ENCODE measurements around the gene MED6.
A peak's percentile ranks its signal among the peaks of the same experiment; 100 is the strongest.

The MED6 gene, protein sequence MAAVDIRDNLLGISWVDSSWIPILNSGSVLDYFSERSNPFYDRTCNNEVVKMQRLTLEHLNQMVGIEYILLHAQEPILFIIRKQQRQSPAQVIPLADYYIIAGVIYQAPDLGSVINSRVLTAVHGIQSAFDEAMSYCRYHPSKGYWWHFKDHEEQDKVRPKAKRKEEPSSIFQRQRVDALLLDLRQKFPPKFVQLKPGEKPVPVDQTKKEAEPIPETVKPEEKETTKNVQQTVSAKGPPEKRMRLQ

GRCh38 chr14:70600382-70601157, at the start of gene MED6:
Gene MED6 (minus strand): TSS chr14:70600655. CDS start chr14:70600637, 18 bp downstream.
- DNase-seq, result peak; percentile 83

DNA sequence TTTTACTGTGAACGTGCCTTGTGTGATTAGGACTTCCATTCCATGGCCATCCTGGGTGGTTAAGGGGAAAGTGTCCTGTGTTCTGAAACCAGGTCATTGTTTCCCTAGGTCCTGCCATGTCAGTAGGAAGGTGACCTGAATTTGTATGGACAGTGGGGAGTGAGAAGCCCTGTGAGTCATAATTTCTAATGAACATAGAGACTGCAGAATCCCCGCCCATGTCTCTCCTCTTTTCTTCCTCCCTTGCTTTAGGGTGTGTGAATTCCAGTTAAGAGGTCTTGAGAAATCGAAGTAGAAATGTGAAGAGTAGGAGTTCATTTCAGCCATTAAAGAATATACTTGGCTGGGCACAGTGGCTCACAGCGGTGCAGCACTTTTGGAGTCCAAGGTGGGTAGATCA, 49.3 kb upstream of the MED6 start:
- no peak for DNase-seq

DNA sequence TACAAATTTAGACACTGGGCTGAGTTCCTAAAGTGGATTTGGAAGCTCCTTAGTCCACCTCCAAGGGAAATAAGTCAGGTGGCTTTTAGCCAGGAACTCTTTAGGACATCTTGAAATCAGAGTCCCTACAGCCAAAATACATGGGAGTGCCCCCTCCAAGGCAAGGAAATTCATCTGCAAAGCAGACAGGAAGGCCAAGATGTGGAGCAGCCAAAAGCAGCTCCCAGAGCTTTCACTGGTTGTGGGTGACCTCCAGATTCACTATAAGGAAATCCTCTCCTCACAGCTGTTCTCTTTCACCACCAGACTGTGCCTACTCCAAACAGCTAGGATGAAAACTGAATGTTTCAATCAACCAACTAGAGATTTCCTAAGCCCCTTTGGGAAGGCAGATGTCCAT, 47.9 kb upstream of the MED6 start:
- no peak for DNase-seq

DNA sequence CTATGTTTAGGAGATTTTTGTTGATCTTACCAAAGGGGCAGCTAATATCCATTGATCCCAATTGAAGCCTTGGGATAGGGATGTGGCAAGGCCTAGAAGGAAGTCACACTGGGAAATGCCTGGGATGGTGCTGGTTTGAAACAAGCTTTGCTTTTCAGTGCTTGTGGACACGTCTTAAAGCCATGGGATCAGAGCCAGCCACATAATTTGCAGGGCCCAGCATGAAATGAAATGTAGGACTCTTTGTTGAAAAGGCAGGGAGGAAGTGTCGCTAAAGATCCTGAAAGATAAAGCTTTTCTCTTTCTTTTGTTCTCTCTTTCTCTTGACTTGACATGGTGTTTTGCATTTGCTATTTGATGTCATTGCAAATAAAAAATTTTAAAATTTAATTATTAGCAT, 46.2 kb upstream of the MED6 start:
- DNase-seq, result no peak

- no peak for DNase-seq
Measured at GRCh38 chr14:70645892-70646291, 45.4 kb upstream of the MED6 start.

- DNase-seq, result no peak
Measured at GRCh38 chr14:70643967-70644366, 43.5 kb upstream of the MED6 start.

DNA sequence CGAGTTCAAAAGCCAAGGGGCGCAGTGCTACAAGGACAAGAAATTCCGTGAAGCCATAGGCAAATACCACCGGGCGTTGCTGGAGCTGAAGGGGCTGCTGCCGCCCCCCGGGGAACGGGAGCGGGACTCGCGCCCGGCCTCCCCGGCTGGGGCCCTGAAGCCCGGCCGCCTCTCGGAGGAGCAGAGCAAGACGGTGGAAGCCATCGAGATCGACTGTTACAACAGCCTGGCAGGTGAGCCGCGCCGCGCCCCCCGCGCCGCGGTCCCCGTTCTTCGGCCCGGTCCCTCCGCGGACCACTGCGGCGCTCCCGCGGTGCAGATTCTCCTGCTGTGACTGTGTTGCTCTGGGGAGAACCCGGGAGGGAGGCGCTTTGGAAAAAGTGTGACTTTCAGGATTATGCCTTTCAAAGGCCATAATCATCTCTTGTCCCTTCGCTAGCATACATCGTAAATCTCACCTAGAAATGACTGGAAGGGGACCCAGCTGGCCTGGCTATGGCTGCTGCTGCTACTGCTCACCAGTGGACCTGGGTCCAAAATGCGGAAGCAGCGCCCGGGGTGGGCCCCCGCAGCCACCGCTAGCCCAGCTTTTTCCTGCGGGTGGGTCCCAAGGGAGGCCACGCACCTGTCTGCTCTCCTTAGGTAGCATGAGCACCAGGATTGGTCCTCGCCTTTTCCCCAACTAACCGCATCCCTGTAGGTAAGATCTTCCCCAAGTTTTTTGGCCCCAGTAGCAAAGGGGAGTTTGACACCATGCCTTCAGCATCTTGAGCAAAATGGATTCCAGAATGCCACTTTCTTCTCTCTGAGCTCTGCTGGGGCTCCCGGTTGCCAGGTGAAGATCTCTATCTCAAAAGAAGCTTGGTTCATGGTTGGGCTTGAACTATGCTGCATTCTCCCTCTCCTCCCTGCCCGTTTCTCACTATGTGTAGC, 42.1 kb upstream of the MED6 start:
- peak; percentile 56 for DNase-seq

- DNase-seq, result peak; percentile 55
Measured at GRCh38 chr14:70641548-70642302, 41.3 kb upstream of the MED6 start, which contains the start of gene TTC9. Gene TTC9 (plus strand): TSS chr14:70641916. CDS start chr14:70642130, 214 bp downstream.

GRCh38 chr14:70640938-70641547, 40.6 kb upstream of the MED6 start:
- peak; percentile 66 for DNase-seq

GRCh38 chr14:70638416-70638815, 38.0 kb upstream of the MED6 start:
- DNase-seq, result no peak

- no peak for DNase-seq
Measured at GRCh38 chr14:70635971-70636595, 35.6 kb upstream of the MED6 start.

- DNase-seq, result no peak
Measured at GRCh38 chr14:70631948-70632347, 31.5 kb upstream of the MED6 start.

- DNase-seq, result no peak
Measured at GRCh38 chr14:70624972-70625371, 24.5 kb upstream of the MED6 start.

DNA sequence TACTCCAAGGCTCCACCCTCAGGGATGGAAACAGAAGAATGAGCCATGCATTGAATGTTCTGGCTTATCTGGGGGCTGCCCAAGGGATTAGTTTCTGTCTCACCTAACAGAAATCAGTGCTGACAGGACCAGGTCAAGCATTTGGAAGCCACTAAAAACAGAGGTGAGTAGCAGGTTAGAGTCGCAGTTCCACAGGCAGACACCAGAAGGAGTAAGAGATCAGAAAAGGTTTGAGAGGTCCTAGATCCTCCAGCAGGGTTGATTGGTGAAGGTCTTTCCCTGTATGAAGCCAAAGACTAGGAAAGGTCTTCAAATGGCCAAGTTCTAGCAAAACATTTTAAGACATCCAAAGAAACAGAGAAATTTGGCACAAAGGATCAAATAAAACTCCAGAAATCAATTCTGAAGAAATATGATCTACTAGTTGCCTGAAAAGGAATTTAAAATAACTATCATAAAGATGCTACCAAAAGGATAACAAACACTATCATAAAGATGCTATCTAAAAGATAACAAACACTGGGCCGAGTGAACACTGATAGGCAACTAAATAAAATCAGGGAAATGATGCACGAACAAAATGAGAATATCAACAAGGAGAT, 21.8 kb upstream of the MED6 start:
- DNase-seq, result peak; percentile 39

DNA sequence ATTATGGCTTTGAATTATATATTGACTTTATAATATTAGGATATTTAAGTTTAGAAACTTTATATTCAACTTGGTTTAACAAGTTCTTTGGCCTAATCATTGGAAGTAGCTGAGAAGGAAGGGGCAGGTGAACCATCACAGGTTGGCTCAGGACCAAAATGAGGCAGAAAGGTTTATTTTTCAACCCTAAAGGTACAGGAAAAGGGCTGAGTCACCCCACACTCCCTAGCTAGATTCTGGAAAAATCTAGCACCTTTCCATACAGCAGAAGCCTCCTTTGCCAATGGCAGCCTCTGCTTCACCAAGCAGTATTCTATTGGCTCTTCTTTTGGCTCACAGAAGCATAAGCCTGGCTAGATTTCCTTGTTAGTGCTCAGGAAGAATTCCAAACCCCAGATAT, 19.3 kb upstream of the MED6 start:
- no peak for DNase-seq

- no peak for DNase-seq
Measured at GRCh38 chr14:70618314-70618713, 17.9 kb upstream of the MED6 start.

DNA sequence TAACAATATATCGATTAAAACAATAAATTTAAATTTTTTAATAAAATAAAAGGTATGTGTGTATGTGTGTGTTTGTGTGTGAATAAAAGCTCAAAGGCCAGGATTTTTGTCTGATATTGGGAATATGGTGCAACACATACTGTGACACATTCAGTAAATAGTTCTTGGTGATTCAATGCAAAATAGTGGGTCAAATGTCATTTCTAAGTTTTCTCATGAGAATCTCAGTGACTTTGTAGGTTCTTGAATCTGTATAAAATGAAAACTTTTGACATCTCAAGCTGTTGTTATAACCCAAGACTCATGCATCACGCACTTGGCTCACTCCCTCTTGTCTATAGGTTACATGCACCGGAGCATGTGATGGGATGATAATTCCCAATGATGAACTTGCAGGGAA, 16.2 kb upstream of the MED6 start:
- DNase-seq, result no peak

GRCh38 chr14:70611216-70611615, 10.8 kb upstream of the MED6 start:
- no peak for DNase-seq

GRCh38 chr14:70602254-70602653, 1.8 kb upstream of the MED6 start:
- no peak for DNase-seq

DNA sequence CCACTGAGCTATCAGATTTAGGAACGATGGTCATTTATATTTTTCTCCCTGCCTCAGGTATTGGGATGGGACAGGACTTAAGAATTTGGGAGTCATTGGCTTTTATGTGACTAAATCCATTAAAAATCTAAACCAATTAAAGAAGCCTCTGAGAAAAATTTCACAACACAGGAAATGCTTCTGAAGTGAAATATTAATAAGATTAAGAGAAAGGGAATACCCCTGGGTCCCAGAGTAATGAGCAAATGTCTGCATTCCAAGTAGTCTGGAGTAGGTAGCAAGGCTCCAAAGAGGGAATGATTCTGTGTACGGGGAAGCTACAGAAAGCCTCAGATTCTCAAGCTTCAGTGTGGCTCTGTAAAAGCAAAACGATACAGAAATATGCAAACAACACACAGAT, 707 bp upstream of the MED6 start:
- no peak for DNase-seq

DNA sequence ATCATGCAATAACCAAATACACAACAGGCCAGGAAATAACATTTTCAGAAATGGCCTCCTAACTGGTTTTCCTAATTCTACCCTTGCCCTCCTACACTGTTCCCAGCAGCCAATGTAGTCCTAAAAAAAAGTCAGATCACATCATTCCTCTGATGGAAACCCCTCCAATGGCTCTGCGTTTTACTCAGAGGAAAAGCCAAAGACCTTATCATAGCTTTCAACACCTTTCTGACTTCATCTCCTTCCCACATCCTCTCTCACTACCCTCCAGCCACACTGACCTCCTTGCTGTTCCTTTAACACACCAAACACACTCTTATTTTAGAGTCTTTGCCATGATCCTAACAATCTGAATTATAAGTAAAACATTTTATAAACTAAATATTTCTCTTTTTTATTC, 1.1 kb downstream of the MED6 start:
- no peak for DNase-seq
